WTC11 (cell line): ENCODE results near the gene ATG7.

ENCODE experiments used
- CTCF ChIP-seq: fragments of 200-600 bp; IDR thresholded peaks from 2 replicates; pipeline ENCODE4 v1.8.0; 2022; ENCODE audit warnings: antibody characterized with exemption
- FOXJ3 ChIP-seq: sonication (generic); formaldehyde crosslinking; IDR thresholded peaks from 2 replicates; pipeline ENCODE4 v1.9.0; 2021; ENCODE audit warnings: missing genetic modification reagents, mild to moderate bottlenecking, borderline replicate concordance
- GABPB1 ChIP-seq: sonication (generic); formaldehyde crosslinking; IDR thresholded peaks from 2 replicates; pipeline ENCODE4 v1.8.1; 2023; ENCODE audit warnings: mild to moderate bottlenecking, missing genetic modification reagents
- HMGA2 ChIP-seq: fragments of 250-450 bp; sonication (Bioruptor Pico); IDR thresholded peaks from 2 replicates; pipeline ENCODE4 v1.4.0; 2021; ENCODE audit warnings: mild to moderate bottlenecking, moderate library complexity
- JUN ChIP-seq: sonication (generic); formaldehyde crosslinking; IDR thresholded peaks from 2 replicates; pipeline ENCODE4 v1.8.0; 2023; ENCODE audit warnings: mild to moderate bottlenecking, missing genetic modification reagents
- MAX ChIP-seq: sonication (generic); formaldehyde crosslinking; IDR thresholded peaks from 2 replicates; pipeline ENCODE4 v1.8.0; 2022; ENCODE audit warnings: mild to moderate bottlenecking, missing genetic modification reagents
- NR2C2 ChIP-seq: sonication (generic); formaldehyde crosslinking; IDR thresholded peaks from 2 replicates; pipeline ENCODE4 v1.8.0; 2022; ENCODE audit warnings: mild to moderate bottlenecking, missing genetic modification reagents
- USF1 ChIP-seq: sonication (generic); formaldehyde crosslinking; IDR thresholded peaks from 2 replicates; pipeline ENCODE4 v1.8.0; 2022; ENCODE audit warnings: mild to moderate bottlenecking, missing genetic modification reagents
- ZBTB43 ChIP-seq: sonication (generic); formaldehyde crosslinking; IDR thresholded peaks from 2 replicates; pipeline ENCODE4 v1.8.1; 2023; ENCODE audit warnings: mild to moderate bottlenecking, missing genetic modification reagents
- ZNF671 ChIP-seq: fragments of 250-450 bp; sonication (Bioruptor Pico); IDR thresholded peaks from 2 replicates; pipeline ENCODE4 v1.8.0; 2021; ENCODE audit warnings: mild to moderate bottlenecking

- no peak for TF ChIP-seq JUN (CRISPR knock-in tag)
- TF ChIP-seq CTCF: no peak
- TF ChIP-seq ZBTB43 (CRISPR knock-in tag): no peak
- no peak for TF ChIP-seq NR2C2 (CRISPR knock-in tag)
- no peak for TF ChIP-seq USF1 (CRISPR knock-in tag)
- TF ChIP-seq FOXJ3: no peak
- no peak for TF ChIP-seq GABPB1
- no peak for TF ChIP-seq HMGA2 (CRISPR knock-in tag)
- TF ChIP-seq MAX (CRISPR knock-in tag): no peak
- TF ChIP-seq ZNF671 (CRISPR knock-in tag): no peak
These were observed 3.7 kb downstream of the ATG7 start for GRCh38 chr3:11275926-11276325.
